ENCODE measurements around the gene PDZD2.
"Not testable (repeated sequence)": the region's sequence is repeated elsewhere in the genome, so short reads cannot be mapped to it uniquely, and the experiment has no call there.

DNA sequence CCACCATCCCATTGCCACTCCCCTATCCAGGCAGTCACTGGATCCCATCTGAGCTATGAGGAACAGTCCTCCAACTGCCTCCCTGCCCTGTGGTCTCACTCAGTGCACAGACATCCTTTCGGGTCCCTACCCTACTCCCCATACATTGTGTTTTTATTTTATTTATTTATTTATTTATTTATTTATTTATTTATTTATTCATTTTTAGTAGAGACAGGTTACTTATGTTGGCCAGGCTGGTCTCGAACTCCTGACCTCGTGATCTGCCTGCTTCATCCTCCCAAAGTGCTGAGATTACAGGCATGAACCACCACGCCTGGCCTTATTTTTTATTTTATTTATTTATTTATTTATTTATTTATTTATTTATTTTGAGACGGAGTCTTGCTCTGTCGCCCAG lies 137.4 kb downstream of the PDZD2 start:
- TF ChIP-seq, protein P1, sequence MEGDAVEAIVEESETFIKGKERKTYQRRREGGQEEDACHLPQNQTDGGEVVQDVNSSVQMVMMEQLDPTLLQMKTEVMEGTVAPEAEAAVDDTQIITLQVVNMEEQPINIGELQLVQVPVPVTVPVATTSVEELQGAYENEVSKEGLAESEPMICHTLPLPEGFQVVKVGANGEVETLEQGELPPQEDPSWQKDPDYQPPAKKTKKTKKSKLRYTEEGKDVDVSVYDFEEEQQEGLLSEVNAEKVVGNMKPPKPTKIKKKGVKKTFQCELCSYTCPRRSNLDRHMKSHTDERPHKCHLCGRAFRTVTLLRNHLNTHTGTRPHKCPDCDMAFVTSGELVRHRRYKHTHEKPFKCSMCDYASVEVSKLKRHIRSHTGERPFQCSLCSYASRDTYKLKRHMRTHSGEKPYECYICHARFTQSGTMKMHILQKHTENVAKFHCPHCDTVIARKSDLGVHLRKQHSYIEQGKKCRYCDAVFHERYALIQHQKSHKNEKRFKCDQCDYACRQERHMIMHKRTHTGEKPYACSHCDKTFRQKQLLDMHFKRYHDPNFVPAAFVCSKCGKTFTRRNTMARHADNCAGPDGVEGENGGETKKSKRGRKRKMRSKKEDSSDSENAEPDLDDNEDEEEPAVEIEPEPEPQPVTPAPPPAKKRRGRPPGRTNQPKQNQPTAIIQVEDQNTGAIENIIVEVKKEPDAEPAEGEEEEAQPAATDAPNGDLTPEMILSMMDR (IDR thresholded peaks at IDR 0.05): not testable (repeated sequence)
- not testable (repeated sequence) for TF ChIP-seq ZFX (IDR thresholded peaks at IDR 0.05; ENCODE audit: borderline replicate concordance)

Data from 22Rv1 (cell line).